Measurements from ENCODE around the gene ASTN2. TPM values are rescaled to one million over a fixed set of nuclear protein-coding genes. Genes with fewer than 3 reads are reported as not detected.

The ASTN2 gene
- polyA plus RNA-seq, 1 experiment: 12.8 TPM

GRCh38 chr9:116479967-116480366 lies 934.9 kb downstream of the ASTN2 start:
- no peak for DNase-seq (ENCODE audit: low read depth)
- Histone ChIP-seq H3K27me3 (ENCODE audit: control insufficient read depth, insufficient read depth, low read length) (no peaks in the 10 kb centered on the region), H3K36me3 (ENCODE audit: control insufficient read depth, insufficient read depth, low read length) (no peaks in the 10 kb centered on the region), H3K4me3 (ENCODE audit: low read depth, low read length) (no peak overlapping the region)
- TF ChIP-seq, protein P1, sequence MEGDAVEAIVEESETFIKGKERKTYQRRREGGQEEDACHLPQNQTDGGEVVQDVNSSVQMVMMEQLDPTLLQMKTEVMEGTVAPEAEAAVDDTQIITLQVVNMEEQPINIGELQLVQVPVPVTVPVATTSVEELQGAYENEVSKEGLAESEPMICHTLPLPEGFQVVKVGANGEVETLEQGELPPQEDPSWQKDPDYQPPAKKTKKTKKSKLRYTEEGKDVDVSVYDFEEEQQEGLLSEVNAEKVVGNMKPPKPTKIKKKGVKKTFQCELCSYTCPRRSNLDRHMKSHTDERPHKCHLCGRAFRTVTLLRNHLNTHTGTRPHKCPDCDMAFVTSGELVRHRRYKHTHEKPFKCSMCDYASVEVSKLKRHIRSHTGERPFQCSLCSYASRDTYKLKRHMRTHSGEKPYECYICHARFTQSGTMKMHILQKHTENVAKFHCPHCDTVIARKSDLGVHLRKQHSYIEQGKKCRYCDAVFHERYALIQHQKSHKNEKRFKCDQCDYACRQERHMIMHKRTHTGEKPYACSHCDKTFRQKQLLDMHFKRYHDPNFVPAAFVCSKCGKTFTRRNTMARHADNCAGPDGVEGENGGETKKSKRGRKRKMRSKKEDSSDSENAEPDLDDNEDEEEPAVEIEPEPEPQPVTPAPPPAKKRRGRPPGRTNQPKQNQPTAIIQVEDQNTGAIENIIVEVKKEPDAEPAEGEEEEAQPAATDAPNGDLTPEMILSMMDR (IDR thresholded peaks at IDR 0.05; ENCODE audit: insufficient read depth, low read depth, low read length): no peak
- ChIA-PET POLR2A (no interaction called here), CTCF (interaction anchor here (0.6 to 0.7 kb wide), 3 partner anchors 23 to 136 kb away, joined by 3 to 4 read pairs (median 3); no protein-coding TSS in a partner anchor)

DNA sequence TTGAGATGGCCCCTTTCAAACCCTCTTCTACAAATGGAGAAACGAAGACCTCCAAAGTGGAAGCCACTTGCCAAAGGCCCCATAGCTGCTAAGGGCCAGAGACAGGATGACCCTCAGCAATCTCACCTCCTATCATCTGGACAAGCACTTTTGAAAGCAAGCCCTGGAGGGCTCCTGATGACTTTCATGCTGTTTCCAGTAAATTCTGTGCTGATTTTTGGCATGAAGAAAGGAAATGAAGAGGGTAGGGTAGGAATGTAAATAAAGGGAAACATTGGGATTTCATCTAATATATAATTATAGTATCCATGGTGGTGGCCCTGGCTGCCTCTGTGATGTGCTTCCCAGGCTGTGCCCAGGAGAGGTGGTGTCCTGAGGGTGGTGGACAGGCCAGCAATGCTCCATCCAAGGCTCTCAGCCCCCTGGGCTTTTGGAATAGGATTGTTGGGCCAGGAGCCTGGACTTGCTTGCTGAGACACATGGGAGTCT lies 935.8 kb downstream of the ASTN2 start:
- H3K36me3 ChIP-seq (ENCODE audit: control insufficient read depth, insufficient read depth, low read length): no peaks in the 10 kb centered on the region
- ChIA-PET CTCF (interaction anchor here (0.7 kb wide), 2 partner anchors 27 to 135 kb away, joined by 3 to 4 read pairs; no protein-coding TSS in a partner anchor), POLR2A (no interaction called here)
- TF ChIP-seq, protein P1 (IDR thresholded peaks at IDR 0.05; ENCODE audit: insufficient read depth, low read depth, low read length): no peak
- no peak for DNase-seq (ENCODE audit: low read depth)
- H3K4me3 ChIP-seq (ENCODE audit: low read depth, low read length): no peak overlapping the region
- H3K27me3 ChIP-seq (ENCODE audit: control insufficient read depth, insufficient read depth, low read length): no peaks in the 10 kb centered on the region

DNA sequence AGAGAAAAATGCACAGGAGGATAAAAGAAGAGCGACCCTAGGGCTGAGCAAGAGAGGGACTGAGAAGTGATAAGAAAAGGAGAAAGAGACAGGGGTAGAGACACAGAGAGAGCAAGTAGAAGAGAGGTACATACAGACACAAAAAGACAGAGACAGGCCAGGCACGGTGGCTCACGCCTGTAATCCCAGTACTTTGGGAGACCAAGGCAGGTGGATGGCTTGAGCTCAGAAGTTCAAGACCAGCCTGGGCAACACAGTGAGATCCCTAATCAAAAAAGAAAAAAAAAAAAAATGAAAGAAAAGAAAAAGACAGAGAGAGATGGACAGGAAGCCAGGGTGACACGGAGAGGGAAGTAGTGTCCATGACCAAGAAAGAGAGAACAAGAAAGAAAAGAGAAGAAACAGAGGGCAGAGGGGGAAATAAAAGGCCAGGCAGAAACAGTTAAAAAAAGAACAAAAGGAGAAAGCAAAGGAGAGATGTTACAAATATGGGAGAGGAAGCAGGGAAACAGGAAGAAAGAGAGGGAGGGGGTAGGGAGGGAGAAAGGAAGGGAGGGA lies 937.2 kb downstream of the ASTN2 start:
- no peaks in the 10 kb centered on the region for H3K27me3 ChIP-seq (ENCODE audit: control insufficient read depth, insufficient read depth, low read length)
- TF ChIP-seq, protein P1 (IDR thresholded peaks at IDR 0.05; ENCODE audit: insufficient read depth, low read depth, low read length): no peak
- POLR2A ChIA-PET: interaction anchor here (0.7 kb wide), 1 partner anchor 70 kb away, joined by 9 read pairs; no protein-coding TSS in a partner anchor
- no peak for DNase-seq (ENCODE audit: low read depth)
- no peak overlapping the region for H3K4me3 ChIP-seq (ENCODE audit: low read depth, low read length)
- H3K36me3 ChIP-seq (ENCODE audit: control insufficient read depth, insufficient read depth, low read length): no peaks in the 10 kb centered on the region
- CTCF ChIA-PET: no interaction called here

- ChIA-PET POLR2A (interaction anchor here (0.7 kb wide), 1 partner anchor 71 kb away, joined by 9 read pairs; no protein-coding TSS in a partner anchor), CTCF (no interaction called here)
- H3K27me3 ChIP-seq (ENCODE audit: control insufficient read depth, insufficient read depth, low read length): no peaks in the 10 kb centered on the region
These were observed 937.9 kb downstream of the ASTN2 start for GRCh38 chr9:116476935-116477381.

DNA sequence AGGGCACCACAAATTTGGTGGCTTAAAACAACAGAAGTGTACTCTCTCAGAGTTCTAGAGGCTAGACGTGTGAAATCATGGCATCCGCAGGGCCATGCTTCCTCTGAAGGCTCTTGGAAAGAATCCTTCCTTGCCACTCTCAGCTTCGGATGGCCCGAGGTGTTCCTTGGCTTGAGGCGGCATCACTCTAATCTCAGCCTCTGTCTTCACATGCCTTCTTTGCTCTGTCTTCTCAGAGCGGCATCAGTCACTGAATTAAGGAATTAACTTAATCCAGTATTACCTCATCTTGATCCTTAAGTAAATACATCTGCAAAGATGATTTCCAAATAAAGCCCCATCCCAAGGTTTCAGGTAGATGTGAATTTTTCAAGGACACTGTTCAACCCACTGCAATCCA lies 938.9 kb downstream of the ASTN2 start:
- DNase-seq (ENCODE audit: low read depth): no peak
- H3K27me3 ChIP-seq (ENCODE audit: control insufficient read depth, insufficient read depth, low read length): no peaks in the 10 kb centered on the region
- ChIA-PET CTCF (no interaction called here), POLR2A (no interaction called here)
- no peak overlapping the region for H3K4me3 ChIP-seq (ENCODE audit: low read depth, low read length)
- TF ChIP-seq, protein P1 (IDR thresholded peaks at IDR 0.05; ENCODE audit: insufficient read depth, low read depth, low read length): no peak
- no peaks in the 10 kb centered on the region for H3K36me3 ChIP-seq (ENCODE audit: control insufficient read depth, insufficient read depth, low read length)

More at GRCh38 chr9:116476935-116477381, 937.9 kb downstream of the ASTN2 start:
- DNase-seq (ENCODE audit: low read depth): no peak
- Histone ChIP-seq H3K36me3 (ENCODE audit: control insufficient read depth, insufficient read depth, low read length) (no peaks in the 10 kb centered on the region), H3K4me3 (ENCODE audit: low read depth, low read length) (no peak overlapping the region)
- TF ChIP-seq, protein P1 (IDR thresholded peaks at IDR 0.05; ENCODE audit: insufficient read depth, low read depth, low read length): no peak
